DND-41 (cell line): ENCODE results near the gene UBR1.

Source experiments
- ATAC-seq: fragments of 200-7000 bp; cut with Tn5 transposase; 3 replicates; pipeline ENCODE4 v1.9.1; 2021; ENCODE audit warnings: low read depth; ENCODE audit not compliant: insufficient read depth
- DNase-seq: peaks from one replicate; pipeline ENCODE4 v3.0.0-alpha.2; 2020
- H2AFZ ChIP-seq: 2 replicates; pipeline ENCODE4 v1.6.0; 2012; ENCODE audit warnings: low read depth, low read length
- H3K27ac ChIP-seq: 2 replicates; pipeline ENCODE4 v1.5.1; 2012; ENCODE audit warnings: low read length, inconsistent platforms
- H3K27me3 ChIP-seq: fragments of 200-600 bp; sonication (generic); 2 replicates; pipeline ENCODE4 v1.6.0; 2012; ENCODE audit warnings: low read length, mild to moderate bottlenecking, inconsistent platforms; ENCODE audit not compliant: insufficient read depth, poor library complexity
- H3K36me3 ChIP-seq: 2 replicates; pipeline ENCODE4 v1.5.1; 2012; ENCODE audit warnings: low read length, inconsistent platforms; ENCODE audit not compliant: insufficient read depth
- H3K4me1 ChIP-seq: 2 replicates; pipeline ENCODE4 v1.5.1; 2012; ENCODE audit warnings: mild to moderate bottlenecking, low read length; ENCODE audit not compliant: insufficient read depth
- H3K4me2 ChIP-seq: 2 replicates; pipeline ENCODE4 v1.6.0; 2012; ENCODE audit warnings: mild to moderate bottlenecking, moderate library complexity, low read length, inconsistent platforms; ENCODE audit not compliant: insufficient read depth
- H3K4me3 ChIP-seq, 2 experiments: fragments of 200-600 bp in 1 of 2; shearing (Covaris generic) in 1 of 2; 2 replicates each; pipeline ENCODE4 v1.5.1; 2012 to 2016; ENCODE audit warnings: inconsistent platforms in 2 of 2, low read length in 2 of 2, mild to moderate bottlenecking in 2 of 2, low read depth in 1 of 2, moderate library complexity in 1 of 2
- H3K79me2 ChIP-seq: 2 replicates; pipeline ENCODE4 v1.6.0; 2012; ENCODE audit warnings: low read length, inconsistent platforms; ENCODE audit not compliant: insufficient read depth
- H3K9ac ChIP-seq: 2 replicates; pipeline ENCODE4 v1.6.0; 2012; ENCODE audit warnings: low read depth, mild to moderate bottlenecking, inconsistent platforms, low read length, moderate library complexity
- H3K9me3 ChIP-seq: 2 replicates; pipeline ENCODE4 v1.5.1; 2012; ENCODE audit warnings: low read length, moderate library complexity, mild to moderate bottlenecking, inconsistent platforms; ENCODE audit not compliant: insufficient read depth, severe bottlenecking
- H4K20me1 ChIP-seq: 2 replicates; pipeline ENCODE4 v1.6.0; 2012; ENCODE audit warnings: low read length; ENCODE audit not compliant: insufficient read depth
- EZH2 ChIP-seq: IDR thresholded peaks from 3 replicates; pipeline ENCODE4 v1.6.1; 2012; ENCODE audit warnings: borderline replicate concordance, low read depth, mild to moderate bottlenecking, moderate library complexity, low read length, inconsistent platforms; ENCODE audit not compliant: severe bottlenecking
- TF ChIP-seq, protein P1 (sequence below): IDR thresholded peaks from 2 replicates; pipeline ENCODE4 v1.5.1; 2012; ENCODE audit warnings: borderline replicate concordance, low read length, moderate library complexity, mild to moderate bottlenecking; ENCODE audit not compliant: poor library complexity, severe bottlenecking; ENCODE audit errors: extremely low read depth

Gene UBR1

DNA sequence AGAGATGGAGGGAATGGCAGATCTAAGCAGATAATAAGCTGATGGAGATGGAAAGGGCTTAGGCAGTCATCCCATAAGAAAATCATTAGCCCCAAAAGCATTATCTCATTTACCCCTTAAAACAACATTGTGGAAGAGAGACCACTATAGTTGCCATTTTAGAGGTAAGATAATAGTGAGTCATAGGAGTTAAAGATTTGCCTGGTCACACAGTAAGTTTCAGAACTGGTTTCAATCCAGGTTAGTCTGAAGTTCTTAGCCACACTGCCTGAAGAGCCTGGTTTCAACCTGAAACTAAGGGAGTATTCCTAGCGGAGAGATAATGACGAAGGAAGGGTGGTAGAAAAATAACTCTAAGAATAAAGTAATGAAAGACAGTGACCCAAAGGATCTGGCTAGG, 13.0 kb upstream of the UBR1 start:
- DNase-seq, result no peak
- ATAC-seq, result no peak
- Histone ChIP-seq H3K4me1 (peaks cover 18% of the 10 kb centered on the region), H3K36me3 (no peaks in the 10 kb centered on the region), H4K20me1 (no peaks in the 10 kb centered on the region), H3K9ac (no peak overlapping the region), H3K79me2 (no peaks in the 10 kb centered on the region), H3K27ac (no peak overlapping the region), H2AFZ (no peak overlapping the region), H3K9me3 (no peaks in the 10 kb centered on the region), H3K4me3 (no peak overlapping the region), H3K4me2 (no peak overlapping the region), H3K27me3 (no peaks in the 10 kb centered on the region)
- no peak for TF ChIP-seq EZH2
- TF ChIP-seq, protein P1, sequence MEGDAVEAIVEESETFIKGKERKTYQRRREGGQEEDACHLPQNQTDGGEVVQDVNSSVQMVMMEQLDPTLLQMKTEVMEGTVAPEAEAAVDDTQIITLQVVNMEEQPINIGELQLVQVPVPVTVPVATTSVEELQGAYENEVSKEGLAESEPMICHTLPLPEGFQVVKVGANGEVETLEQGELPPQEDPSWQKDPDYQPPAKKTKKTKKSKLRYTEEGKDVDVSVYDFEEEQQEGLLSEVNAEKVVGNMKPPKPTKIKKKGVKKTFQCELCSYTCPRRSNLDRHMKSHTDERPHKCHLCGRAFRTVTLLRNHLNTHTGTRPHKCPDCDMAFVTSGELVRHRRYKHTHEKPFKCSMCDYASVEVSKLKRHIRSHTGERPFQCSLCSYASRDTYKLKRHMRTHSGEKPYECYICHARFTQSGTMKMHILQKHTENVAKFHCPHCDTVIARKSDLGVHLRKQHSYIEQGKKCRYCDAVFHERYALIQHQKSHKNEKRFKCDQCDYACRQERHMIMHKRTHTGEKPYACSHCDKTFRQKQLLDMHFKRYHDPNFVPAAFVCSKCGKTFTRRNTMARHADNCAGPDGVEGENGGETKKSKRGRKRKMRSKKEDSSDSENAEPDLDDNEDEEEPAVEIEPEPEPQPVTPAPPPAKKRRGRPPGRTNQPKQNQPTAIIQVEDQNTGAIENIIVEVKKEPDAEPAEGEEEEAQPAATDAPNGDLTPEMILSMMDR, result no peak

DNA sequence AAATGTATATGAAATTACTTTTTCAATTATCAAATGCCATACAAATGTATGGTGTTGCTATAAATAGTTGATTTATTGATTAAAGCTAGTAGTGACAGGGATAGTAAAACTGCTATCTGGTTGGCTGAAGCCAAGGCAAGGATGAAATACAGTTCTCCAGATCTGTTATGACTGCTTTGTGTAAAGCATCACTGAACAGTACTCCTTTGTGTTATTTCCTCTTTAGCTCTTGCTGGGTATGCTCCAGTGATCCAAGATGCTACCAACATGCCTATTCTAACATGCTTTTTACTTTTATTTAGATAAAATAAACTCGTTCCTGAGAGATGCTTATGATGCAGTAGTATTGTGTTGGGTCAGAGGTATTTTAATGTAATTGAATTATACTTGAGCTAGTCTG, 12.4 kb upstream of the UBR1 start:
- no peak overlapping the region for H3K4me3 ChIP-seq
- no peaks in the 10 kb centered on the region for H3K79me2 ChIP-seq
- H3K9me3 ChIP-seq, result no peaks in the 10 kb centered on the region
- no peak for ATAC-seq
- H2AFZ ChIP-seq, result no peak overlapping the region
- no peak overlapping the region for H3K4me2 ChIP-seq
- H3K4me1 ChIP-seq, result peaks cover 13% of the 10 kb centered on the region
- H3K27me3 ChIP-seq, result no peaks in the 10 kb centered on the region
- no peaks in the 10 kb centered on the region for H3K36me3 ChIP-seq
- DNase-seq, result no peak
- TF ChIP-seq, protein P1, result no peak
- TF ChIP-seq EZH2, result no peak
- no peak overlapping the region for H3K27ac ChIP-seq
- H4K20me1 ChIP-seq, result no peaks in the 10 kb centered on the region
- no peak overlapping the region for H3K9ac ChIP-seq

DNA sequence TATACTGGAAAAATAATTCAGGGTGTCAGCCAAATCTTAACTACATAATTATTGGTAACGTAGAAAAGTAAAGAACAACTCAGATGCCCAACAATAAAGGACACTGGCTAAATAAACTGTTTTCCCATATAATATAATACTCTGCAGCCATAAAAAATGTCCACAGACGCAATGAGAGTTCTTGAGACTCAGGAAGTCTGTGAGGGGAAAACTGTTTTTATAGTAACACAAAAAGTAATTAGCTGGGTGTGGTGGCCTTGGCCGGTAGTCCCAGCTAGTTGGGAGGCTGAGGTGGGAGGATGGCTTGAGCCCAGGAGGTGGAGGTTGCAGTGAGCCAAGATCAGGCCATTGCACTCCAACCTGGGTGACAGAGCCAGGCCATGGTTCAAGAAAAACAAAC, 5.5 kb upstream of the UBR1 start:
- DNase-seq (no peak), ATAC-seq (no peak)
- TF ChIP-seq EZH2, result no peak
- TF ChIP-seq, protein P1, result no peak
- Histone ChIP-seq H3K9ac (no peak overlapping the region), H3K9me3 (no peaks in the 10 kb centered on the region), H3K4me1 (peaks cover 8% of the 10 kb centered on the region), H3K27me3 (no peaks in the 10 kb centered on the region), H3K4me2 (no peak overlapping the region), H3K4me3 (no peak overlapping the region), H3K27ac (no peak overlapping the region), H3K36me3 (no peaks in the 10 kb centered on the region), H3K79me2 (peaks cover under 1% of the 10 kb centered on the region; the same call in 1 of the 2 replicates), H4K20me1 (no peaks in the 10 kb centered on the region), H2AFZ (no peak overlapping the region)

DNA sequence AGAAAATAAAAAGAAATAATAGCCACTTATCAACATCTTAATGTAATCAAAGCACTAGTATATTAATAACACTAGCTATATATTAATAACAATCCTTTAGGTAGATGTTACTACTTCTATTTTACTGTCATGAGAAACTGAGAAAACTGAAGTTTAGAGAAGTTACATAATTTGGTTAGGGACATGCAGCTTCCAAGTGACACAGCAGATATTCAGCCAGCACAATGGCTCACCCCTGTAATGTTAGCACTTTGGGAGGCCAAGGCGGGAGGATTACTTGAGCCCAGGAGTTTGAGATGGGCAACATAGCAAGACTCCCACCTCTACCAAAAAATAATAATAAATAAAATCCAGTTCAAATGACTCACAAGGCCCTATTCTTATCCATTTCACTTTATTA, 1.9 kb upstream of the UBR1 start:
- no peaks in the 10 kb centered on the region for H3K9me3 ChIP-seq
- peaks cover 35% of the 10 kb centered on the region for H3K79me2 ChIP-seq
- peaks cover 35% of the 10 kb centered on the region for H3K4me1 ChIP-seq
- H4K20me1 ChIP-seq, result no peaks in the 10 kb centered on the region
- H3K27ac ChIP-seq, result no peak overlapping the region
- no peak for DNase-seq
- no peaks in the 10 kb centered on the region for H3K27me3 ChIP-seq
- no peak overlapping the region for H2AFZ ChIP-seq
- no peak overlapping the region for H3K9ac ChIP-seq
- TF ChIP-seq, protein P1, result no peak
- TF ChIP-seq EZH2, result no peak
- H3K36me3 ChIP-seq, result peaks cover 10% of the 10 kb centered on the region; the same call in 1 of the 2 replicates
- H3K4me2 ChIP-seq, result no peak overlapping the region
- no peak overlapping the region for H3K4me3 ChIP-seq
- no peak for ATAC-seq
